Mesenteric fat pad (tissue), 1 donor: Measurements from ENCODE around the gene PNPLA2. TPM values are rescaled to one million over a fixed set of nuclear protein-coding genes. Genes with fewer than 3 reads are reported as not detected.

Experiments
- DNase-seq: peaks from one replicate; pipeline ENCODE4 v3.0.0-alpha.2; 2020; ENCODE audit warnings: low spot score
- total RNA-seq: library from RNA; stranded (reverse); fragmentation: NEBNext Ultra II Directional; extraction: Animal tissue kit (Norgen Biotek cat#: 25700); gene quantifications from one replicate; pipeline ENCODE4 v1.2.1, GENCODE V29; 2021
- donor health status: DM: yes; HTN: yes; CAD: no.

PNPLA2 gene
- total RNA-seq, 1 donor from 2014 or later = 1,877 TPM

DNA sequence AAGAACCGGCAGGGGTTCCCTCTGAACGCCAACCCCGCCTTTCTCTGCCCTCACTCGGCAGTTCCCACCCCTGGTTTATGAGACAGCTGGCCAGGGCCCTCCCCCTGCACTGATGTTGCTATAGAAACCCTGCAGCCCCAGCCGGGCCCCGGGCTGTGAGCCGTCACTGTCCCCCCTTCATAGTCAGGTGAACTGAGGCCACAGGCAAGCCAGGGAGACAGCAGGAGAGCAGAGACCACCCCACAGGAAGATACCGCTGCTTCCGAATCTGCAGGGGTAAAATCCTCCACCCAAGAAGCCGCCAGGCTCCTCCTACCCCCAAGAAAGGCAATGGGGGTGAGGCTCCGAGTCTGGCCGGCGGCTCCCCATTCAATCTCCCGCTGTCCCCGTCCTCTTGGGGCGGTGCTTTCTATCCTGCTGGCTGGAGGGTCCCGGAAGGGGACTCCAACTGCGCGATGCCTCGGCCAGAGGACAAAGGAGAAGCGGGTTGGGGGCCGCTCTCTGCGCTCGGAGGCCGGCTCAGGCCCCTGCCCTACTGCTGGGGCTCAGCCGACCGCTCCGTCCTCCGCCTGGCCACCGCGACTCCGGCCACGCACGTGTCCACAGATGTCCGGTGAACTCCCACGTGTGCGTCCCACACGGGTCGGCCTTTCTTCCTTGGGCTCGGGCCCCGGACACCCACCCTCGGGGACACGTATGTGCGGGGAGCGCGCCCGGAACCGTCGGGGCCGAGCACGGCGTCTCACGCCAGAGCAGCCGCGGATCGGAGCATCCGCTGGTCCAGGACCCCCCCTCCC, 21.2 kb upstream of the PNPLA2 start:
- DNase-seq = no peak

DNA sequence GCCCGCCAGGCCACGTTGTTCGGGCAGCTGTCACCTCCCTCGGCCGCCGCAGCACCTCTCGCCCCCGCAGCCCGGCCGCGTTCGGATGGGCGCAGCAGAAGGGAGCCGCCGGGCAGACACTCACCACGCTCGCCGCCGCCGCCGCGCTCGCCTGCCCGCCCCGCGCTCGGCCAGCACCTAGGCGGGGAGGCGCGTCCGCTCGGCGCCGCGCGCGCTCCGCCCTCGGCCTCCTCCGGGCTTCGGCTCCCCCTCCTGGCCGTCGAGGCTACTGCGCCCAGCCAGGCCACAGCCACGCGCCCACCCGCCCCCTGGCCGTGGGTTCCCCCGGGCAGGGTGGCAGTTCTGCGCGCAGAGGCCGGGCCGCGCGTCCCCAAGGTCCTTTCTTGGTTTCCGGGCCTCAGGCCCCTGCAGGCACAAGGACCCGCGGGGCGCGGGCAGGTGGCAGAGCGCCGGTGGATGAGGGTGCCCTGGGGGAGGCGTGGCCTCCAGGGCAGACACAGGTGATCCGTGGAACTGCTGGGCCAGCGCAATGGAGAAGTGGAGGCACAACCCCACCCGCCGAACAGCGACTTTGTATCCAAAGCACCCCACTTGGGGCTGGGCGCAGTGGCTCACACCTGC, 20.5 kb upstream of the PNPLA2 start, which contains the start of gene SLC25A22:
Gene SLC25A22, minus strand, starts transcription at position 189 of the 621 bp plus-strand sequence. CDS start 3,275 bp downstream, outside the sequence.
- peak; percentile 95 for DNase-seq

DNA sequence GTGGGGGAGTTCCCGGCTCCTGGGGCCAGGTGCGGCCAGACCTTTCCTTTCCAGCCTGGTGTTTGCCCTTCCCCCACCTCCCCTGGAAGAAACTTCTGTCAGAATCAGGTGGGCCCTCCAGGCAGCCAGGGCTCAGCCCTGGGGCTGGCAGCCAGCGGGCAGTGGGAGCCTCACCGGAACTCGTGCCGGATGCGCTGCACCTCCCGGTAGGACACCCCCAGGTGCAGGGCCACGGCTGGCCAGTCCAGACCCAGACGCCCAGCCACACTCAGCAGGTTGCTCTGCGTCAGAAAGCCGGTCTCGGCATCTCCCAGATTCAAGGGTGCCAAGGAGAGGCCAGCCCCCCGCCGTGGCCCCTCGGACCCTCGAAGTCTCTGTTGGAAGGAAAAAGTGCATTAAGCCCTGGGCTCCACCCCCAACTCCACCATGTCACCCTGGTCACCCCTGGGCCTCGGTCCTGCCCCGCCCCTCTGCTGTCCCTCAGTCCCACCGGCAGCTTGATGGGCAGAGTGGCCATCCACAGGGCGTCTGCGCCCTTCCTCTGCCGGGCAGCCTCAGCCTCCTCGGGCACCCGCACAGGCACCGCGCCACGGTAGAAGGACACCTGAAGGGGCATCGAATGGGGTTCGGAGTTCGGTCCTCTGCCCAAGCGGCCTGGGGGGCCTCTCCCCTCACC, 18.9 kb upstream of the PNPLA2 start:
- DNase-seq = no peak

DNA sequence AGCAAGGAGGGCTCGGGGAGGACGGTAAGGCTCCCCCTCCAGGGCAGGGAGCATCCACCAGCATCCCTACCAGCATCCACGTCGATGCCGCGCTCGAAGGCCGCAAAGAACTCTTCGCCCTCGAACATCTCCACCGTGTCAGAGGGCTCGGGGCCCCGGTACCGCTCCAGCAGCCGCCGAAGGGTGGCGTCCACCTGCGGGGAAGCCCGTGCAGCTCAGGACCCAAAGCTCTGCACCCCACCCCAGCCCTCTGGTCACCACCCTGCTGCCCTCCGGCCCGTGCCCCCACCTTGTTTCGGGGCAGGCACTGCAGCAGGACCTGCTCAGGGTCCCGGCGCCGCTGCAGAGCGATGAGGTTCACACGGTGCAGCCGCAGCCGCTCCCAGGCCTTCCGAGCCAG, 18.2 kb upstream of the PNPLA2 start:
- DNase-seq = no peak

DNA sequence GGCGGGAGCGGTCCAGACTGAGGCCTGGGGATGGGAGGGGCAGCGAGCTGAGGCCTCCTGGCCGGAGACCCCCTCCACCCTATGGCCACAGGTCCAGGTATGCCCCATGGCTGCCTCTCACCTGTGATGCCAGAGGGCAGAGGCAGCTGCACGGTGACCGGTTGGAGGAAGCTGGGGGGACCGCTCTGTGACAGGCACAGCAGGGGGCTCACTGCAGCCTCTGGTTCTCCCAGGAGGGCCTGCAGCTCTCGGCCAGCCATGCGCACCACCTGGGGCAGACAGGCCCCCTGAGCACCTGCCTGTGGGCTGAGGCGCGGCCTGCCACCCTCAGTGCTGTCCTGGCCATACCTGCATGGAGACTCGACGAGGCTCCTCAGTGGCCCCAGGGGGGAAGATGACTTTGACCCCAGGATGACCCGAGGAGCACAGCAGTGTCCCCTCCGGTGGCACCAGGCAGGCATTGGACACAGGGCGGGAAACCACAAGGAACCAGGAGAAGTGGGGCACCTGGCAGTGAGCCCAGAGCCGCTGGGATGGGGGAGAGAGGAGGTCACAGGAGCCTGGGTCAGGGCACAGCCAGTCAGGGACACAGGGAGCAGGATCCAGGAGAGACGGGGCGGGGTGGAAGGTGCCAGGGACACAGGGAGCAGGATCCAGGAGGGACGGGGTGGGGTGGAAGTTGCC, 17.5 kb upstream of the PNPLA2 start:
- DNase-seq = no peak

DNA sequence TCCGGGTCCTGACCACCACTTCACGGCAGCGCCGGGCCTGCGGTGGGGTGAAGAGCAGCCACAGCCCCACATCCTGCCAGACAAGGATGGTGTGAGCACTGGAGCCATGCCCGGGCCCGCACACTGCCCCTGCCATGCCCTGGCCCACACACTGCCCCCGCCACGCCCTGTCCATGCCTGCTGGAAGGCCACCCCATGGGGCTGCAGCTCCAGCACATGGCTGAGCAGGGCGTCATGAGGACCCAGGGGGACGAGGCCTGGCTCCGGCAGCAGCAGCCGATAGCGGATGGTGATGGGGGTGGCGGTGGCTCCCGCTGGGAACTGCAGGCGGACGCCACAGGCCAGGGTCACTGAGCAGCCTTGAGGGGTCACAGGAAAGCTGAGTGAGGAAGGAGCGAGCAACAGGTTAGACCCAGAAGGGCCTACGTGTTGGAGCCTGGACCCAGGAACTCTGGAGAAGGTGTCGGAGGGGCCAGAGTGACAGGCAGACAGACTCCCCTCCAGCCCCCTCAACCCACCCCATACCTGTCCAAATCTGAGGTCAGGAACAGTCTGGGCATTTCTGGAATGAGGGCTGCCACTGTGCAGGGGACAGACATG, 16.6 kb upstream of the PNPLA2 start:
- no peak for DNase-seq

DNA sequence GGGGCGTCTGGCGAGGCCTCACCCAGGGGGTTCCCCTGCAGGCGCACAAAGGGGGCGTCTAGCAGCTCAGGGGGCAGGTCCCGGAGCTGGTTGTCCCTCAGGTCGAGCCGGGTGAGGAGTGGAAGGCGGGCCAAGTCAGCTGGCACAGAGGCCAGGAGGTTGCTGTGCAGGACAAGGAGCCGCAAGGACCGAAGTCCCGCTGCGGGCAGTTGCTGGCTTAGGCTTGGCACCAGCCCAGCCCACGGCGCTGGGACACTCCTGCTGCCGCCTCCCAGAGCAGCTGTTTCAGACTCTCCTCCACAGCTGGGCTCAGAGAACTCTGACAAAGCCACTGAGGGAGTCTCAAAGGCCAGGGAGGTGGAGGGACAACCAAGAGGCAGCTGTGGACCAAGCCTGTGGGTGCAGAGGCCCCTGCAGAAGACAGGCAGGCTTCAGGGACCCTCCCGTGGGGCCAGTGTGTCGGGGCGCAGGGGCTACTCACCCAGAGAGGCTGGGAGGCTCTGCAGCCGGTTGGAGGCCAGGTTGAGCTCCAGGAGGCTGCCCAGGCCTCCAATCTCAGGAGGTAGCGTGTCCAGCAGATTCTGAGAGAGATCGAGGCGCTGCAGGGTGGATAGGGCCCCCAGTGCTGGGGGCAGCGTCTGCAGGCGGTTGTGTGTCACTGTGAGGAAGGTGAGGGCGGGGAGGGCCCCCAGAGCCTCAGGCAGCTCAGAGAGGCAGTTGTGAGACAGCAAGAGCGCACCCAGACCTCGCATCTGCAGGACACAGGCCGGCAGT, 15.8 kb upstream of the PNPLA2 start:
- no peak for DNase-seq

DNA sequence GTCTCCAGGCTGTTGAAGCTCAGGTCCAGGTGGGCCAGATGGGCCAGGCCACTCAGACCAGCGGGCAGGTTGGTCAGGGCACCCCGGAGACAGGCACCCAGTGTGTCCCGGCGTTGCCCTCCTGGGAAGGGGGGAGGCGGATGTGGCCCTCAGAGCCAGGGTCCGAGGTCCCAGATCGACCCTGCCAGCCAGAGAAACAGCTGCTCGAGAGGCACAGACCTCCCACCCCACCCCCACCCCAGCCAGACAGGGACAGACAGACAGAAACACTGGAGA, 15.3 kb upstream of the PNPLA2 start:
- DNase-seq = no peak

DNA sequence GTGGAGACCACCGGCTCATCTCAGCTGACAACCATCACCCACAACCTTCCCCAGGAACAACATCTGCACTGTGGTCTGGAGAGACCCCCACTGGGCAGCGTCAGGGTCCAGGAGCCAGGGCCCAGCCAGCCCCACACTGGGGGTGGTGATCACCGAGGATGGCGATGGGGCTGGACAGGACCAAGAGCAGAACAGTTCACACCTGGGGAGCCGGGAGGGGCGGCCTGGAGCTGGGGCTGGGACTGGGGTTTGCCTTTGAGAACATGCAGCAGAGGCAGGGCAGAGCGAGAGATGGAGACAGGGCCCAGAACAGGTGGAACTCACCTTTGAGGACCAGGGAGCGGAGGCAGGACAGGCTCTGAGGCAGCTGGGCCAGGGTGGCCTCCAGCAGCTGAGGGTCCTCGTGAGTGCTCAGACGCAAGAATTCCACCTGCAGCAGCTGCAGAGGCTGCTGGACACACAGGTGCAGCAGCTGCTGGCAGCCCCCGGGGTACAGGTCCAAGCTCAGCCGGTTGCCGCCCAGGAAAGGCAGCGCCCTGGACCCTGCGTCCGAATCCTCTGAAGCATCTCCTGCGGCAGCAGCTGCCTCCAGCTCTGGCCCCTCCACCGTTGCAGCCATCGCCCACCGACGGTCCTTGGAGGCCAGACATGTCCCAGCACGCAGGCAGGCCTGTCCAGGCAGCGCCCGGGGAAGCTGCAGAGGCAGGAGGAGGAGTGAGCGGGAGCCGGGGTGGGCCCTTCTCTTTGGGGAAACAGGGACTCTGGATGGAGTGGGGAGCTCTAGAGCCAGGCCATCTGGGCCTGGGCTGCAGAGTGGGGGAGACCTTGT, 14.7 kb upstream of the PNPLA2 start:
- no peak for DNase-seq

DNA sequence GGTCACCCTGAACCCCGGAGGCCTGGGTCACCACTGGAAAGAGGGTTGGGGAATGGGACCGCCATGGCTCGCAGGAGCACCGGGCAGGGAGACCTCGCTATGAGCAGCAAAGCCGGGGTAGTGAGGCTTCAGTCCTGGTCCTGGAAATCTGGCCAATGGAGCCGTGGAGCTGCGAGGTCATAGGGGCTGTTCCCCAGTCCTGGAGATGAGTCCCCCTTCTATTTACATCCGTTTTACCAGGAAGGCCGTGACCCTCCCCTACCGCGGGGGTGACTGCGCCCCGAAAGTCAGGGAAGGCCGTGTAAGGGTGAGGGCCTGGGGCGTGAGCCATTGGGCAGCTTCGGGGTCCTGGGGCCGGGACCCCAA, 14.1 kb upstream of the PNPLA2 start:
- DNase-seq = no peak

DNA sequence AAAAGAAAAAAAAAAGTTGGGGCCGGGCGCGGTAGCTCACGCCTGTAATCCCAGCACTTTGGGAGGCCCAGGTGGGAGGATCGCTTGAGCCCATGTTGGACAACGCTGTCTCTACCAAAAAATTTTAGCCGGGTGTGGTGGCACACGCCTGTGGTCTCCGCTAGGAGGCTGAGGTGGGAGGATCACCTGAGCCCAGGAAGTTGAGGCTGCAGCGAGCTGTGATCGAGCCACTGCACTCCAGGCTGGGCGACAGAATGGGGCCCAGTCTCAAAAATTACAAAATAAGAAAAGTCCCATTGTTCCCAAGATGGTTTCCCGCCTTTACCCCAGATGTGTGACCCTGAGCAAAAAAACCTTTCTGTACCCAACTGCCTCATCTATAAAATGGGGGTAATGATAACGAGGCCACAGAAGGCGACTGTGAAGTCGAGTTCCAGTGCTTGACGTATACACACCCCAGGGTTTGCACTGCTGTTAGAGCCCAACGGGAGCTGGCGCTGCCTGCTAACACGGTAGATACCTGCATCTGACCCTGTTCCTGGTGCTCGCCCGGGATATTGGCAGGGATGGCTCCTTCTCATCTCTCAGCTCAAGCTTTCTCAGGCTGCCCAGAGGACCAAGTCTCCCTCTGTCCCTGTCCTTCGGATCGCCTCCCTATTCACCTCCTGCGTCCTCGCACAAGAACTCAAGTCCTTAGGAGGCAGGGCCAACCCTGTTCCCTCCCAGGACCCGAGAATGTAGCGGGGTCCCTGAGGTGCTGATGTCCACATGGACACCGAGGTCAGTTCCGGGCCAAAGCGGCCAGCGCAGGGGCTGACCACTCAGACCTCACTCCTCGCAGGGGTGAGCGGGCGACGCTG, 10.1 kb upstream of the PNPLA2 start:
- no peak for DNase-seq

DNA sequence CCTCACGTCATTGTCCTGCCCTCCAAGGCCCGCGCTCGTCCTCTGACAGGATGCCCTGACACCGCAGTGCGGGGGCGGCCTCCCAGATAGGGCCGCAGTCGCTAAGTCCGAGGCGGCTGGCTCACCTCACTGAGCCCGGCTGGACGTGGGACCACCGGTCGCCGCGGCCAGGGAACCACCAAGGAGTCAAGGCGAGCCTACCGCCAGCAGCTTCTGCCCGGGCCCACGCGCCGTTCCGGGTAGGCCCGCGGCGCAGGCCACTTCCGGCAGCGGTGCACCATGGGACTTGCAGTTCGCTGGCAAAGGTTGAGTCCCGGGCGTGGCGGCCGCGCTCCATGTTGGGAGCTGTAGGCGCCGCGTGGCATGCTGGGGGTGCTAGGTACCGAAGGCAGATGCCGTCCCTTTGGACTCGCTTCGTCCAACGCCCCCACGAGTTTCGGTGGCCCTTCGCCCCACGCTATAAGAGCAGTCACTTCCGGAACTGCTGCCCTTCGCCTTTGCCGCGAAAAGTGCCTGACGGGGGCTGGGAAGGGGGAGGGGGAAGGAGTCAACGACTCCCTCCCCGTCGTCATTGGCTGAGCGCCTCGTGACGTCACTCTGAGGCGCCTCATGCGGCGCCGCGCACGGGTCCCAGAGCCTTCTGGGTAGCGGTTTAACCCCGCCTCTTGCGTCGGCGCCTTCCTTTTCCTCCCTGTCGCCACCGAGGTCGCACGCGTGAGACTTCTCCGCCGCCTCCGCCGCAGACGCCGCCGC, 9.3 kb upstream of the PNPLA2 start, which contains the start of gene RPLP2:
Gene RPLP2, plus strand, starts transcription at position 681 of the 753 bp plus-strand sequence. CDS start 268 bp downstream, outside the sequence.
- DNase-seq = peak; percentile 99

DNA sequence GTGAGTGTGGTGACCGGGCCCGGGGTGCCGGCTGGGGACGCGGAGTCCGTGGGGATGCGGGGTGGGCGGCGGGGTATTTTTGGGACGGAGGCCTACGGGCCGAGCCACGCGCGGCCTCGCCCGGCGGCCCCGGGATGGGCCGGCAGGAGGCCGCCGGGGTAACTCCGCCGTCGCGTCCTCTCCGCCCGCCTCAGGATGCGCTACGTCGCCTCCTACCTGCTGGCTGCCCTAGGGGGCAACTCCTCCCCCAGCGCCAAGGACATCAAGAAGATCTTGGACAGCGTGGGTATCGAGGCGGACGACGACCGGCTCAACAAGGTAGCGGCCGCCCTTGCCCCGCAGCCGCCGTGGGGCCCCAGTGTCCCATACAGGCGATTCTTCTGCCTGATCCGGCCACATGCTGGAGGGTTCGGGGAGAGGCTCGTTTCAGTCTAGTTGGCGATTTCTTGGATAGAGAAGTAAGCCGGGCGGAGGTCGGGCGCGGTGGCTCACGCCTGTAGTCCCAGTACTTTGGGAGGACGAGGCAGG, 8.6 kb upstream of the PNPLA2 start:
- DNase-seq = no peak

DNA sequence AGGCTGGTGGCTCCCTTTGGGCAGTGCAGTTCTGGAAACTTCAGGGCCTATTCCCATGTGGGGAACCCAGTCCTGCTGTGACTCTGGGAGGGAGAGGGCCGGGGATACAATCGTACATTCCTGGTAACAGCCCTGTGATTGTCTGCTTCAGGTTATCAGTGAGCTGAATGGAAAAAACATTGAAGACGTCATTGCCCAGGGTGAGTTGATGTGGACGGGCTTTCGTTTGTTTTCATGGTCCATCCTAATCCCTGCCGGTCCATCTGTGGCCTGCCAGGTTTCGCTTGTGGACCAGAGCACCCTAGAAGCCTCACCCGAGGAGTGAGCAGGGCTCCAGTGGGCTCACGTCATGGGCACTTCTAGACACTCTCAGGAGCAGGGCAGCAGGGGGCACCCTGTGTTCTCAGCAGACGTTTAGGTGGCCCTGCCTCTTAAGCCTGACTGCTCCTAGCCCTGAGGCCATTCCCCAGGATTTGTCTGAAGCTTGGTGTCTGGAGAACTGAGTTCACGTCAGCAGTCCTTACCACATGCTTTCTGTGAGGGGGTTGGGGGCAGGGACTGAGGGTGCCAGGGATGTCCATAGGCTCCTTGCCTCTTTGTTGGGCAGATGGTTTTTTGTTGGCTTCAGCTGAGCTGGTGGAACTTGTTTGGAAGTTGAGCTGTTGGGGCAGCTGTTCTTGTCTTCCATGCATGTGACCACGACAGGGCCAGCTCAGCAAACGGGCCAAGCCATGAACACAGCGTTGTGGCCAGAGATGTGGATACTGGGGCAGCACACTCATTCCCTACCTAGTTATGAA, 7.1 kb upstream of the PNPLA2 start:
- no peak for DNase-seq

DNA sequence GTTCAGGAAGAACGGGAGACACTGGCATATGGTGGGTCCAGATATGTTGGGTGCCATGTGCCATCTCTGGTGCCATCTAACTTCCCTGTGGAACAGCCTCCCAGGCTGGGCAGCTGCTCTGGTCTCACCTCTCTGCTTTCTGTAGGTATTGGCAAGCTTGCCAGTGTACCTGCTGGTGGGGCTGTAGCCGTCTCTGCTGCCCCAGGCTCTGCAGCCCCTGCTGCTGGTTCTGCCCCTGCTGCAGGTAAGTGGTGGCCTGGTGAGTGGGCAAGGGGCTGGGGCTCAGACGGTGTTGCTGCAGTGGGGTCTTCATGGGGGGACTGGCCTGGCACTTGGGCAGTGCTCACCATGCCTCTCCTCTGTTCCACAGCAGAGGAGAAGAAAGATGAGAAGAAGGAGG, 6.3 kb upstream of the PNPLA2 start:
- DNase-seq = no peak

DNA sequence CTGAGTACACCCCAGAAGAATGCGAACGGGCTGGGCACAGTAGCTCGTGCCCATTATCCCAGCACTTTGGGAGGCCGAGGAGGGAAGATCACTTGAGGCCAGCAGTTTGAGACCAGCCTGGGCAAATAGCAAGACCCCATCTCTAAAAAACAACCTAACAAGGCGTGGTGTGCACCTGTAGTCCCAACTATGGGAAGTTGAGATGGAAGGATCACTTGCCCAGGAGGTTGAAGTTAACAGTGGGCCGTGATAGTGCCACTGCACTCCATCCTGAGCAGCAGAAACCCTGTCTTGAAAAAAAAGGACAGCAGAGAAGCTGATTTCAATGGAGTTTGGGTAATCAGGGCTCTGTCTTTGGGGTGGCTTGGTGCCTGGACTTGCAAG, 5.7 kb upstream of the PNPLA2 start:
- no peak for DNase-seq
